ENCODE results near the gene RAD51. TPM values are rescaled to one million over a fixed set of nuclear protein-coding genes. Genes with fewer than 3 reads are reported as not detected.
A peak's percentile ranks its signal among the peaks of the same experiment; 100 is the strongest.

The RAD51 gene
- total RNA-seq, 1 experiment from 2014 or later: 22.5 TPM

GRCh38 chr15:40775740-40776536, 81.0 kb downstream of the RAD51 start:
- CTCF ChIA-PET: interaction anchor here (1.1 to 1.2 kb wide), 2 partner anchors 29 to 83 kb away, joined by 3 to 13 read pairs; no protein-coding TSS in a partner anchor
- Histone ChIP-seq H3K4me1 (replicated peaks; ENCODE audit: insufficient read depth) (peaks cover 28% of the 10 kb centered on the region), H3K27me3 (ENCODE audit: insufficient read depth, low read depth) (no peaks in the 10 kb centered on the region), H3K36me3 (ENCODE audit: low read depth) (0 out of 2 replicates have a peak, but pooled peaks cover 4% of the 10 kb centered on the region), H3K9me3 (ENCODE audit: insufficient read depth, low read depth) (no peaks in the 10 kb centered on the region), H3K4me2 (peak overlapping the region; percentile 66), H3K27ac (peak overlapping the region; percentile 79), H4K20me1 (ENCODE audit: insufficient read depth) (no peaks in the 10 kb centered on the region), H3K79me2 (ENCODE audit: low read depth) (no peaks in the 10 kb centered on the region), H3F3A (ENCODE audit: insufficient read depth, low read depth) (peaks cover 21% of the 10 kb centered on the region), H3K9me2 (ENCODE audit: insufficient read depth) (no peaks in the 10 kb centered on the region), H2AFZ (no peak overlapping the region), H3K4me3 (no peak overlapping the region)
- BruUV-seq (replicated peaks): no TSS peak
- POLR2A ChIA-PET (ENCODE audit: unreplicated experiment): interaction anchor here (0.6 to 0.9 kb wide), 4 partner anchors 19 to 331 kb away, joined by 3 to 8 read pairs (median 4); no protein-coding TSS in a partner anchor
- TF ChIP-seq CTCF (conservative IDR thresholded peaks at IDR 0.05) (no peak), EZH2 (IDR thresholded peaks at IDR 0.05; ENCODE audit: low read depth) (no peak)
- DNase-seq: no peak
- intact Hi-C loops (cut with micrococcal nuclease; ENCODE audit: unreplicated experiment): loop anchor here (2.0 to 10.0 kb wide), 3 partner anchors 21 to 181 kb away; partner anchors contain the start of genes KNL1, RAD51 and RMDN3

- ChIA-PET POLR2A (ENCODE audit: unreplicated experiment) (interaction anchor here (0.6 to 0.9 kb wide), 7 partner anchors 20 to 543 kb away, joined by 3 to 12 read pairs (median 8); no protein-coding TSS in a partner anchor), CTCF (interaction anchor here (0.6 to 1.2 kb wide), 3 partner anchors 30 to 483 kb away, joined by 3 to 13 read pairs (median 5); no protein-coding TSS in a partner anchor)
- no peaks in the 10 kb centered on the region for H3K27me3 ChIP-seq (ENCODE audit: insufficient read depth, low read depth)
Observed at GRCh38 chr15:40776537-40777141, 81.7 kb downstream of the RAD51 start.

More at GRCh38 chr15:40776537-40777141, 81.7 kb downstream of the RAD51 start:
- no peak for TF ChIP-seq EZH2 (IDR thresholded peaks at IDR 0.05; ENCODE audit: low read depth)
- no peak for TF ChIP-seq CTCF (conservative IDR thresholded peaks at IDR 0.05)
- Histone ChIP-seq H2AFZ (no peak overlapping the region), H3K27ac (peak overlapping the region; percentile 79), H3K9me2 (ENCODE audit: insufficient read depth) (no peaks in the 10 kb centered on the region), H3K36me3 (ENCODE audit: low read depth) (0 out of 2 replicates have a peak, but pooled peaks cover 4% of the 10 kb centered on the region), H3F3A (ENCODE audit: insufficient read depth, low read depth) (peaks cover 14% of the 10 kb centered on the region; the same call in 1 of the 2 replicates), H4K20me1 (ENCODE audit: insufficient read depth) (no peaks in the 10 kb centered on the region), H3K4me1 (replicated peaks; ENCODE audit: insufficient read depth) (peaks cover 21% of the 10 kb centered on the region), H3K9me3 (ENCODE audit: insufficient read depth, low read depth) (no peaks in the 10 kb centered on the region), H3K4me2 (peak overlapping the region; percentile 66), H3K4me3 (no peak overlapping the region), H3K79me2 (ENCODE audit: low read depth) (no peaks in the 10 kb centered on the region)
- no TSS peak for BruUV-seq (replicated peaks)
- intact Hi-C loops (cut with micrococcal nuclease; ENCODE audit: unreplicated experiment): loop anchor here (2.0 to 10.0 kb wide), 3 partner anchors 22 to 182 kb away; partner anchors contain the start of genes KNL1, RAD51 and RMDN3
- DNase-seq: peak; percentile 89

Other genes starting within 250 kb of the RAD51 start
- gene CHST14, start 224.2 kb upstream of the RAD51 start, total RNA-seq (2021): 30.6 and 34.3 TPM in 2 replicates
- gene CCDC32, start 130.1 kb upstream of the RAD51 start, total RNA-seq (2021): 19.5 and 22.2 TPM in 2 replicates
- gene RPUSD2, start 125.9 kb upstream of the RAD51 start, total RNA-seq (2021): 14.0 and 17.1 TPM in 2 replicates
- 16.2 and 27.5 TPM in 2 replicates for gene KNL1, start 100.9 kb upstream of the RAD51 start, total RNA-seq (2021)
- 15.7 and 19.8 TPM in 2 replicates for gene RMDN3, start 60.1 kb downstream of the RAD51 start, total RNA-seq (2021)
- 1.2 and 1.5 TPM in 2 replicates for gene GCHFR, start 68.9 kb downstream of the RAD51 start, total RNA-seq (2021)
- 0.23 and 0.33 TPM in 2 replicates for gene C15orf62, start 74.8 kb downstream of the RAD51 start, total RNA-seq (2021)
- gene ZFYVE19, start 111.9 kb downstream of the RAD51 start, total RNA-seq (2021): 32.6 and 33.1 TPM in 2 replicates
- gene DNAJC17, start 112.3 kb downstream of the RAD51 start, total RNA-seq (2021): 27.4 and 33.0 TPM in 2 replicates
- 0.55 and 0.65 TPM in 2 replicates for gene PPP1R14D, start 133.5 kb downstream of the RAD51 start, total RNA-seq (2021)
- 141 and 180 TPM in 2 replicates for gene SPINT1, start 148.9 kb downstream of the RAD51 start, total RNA-seq (2021)
- gene RHOV, start 179.1 kb downstream of the RAD51 start, total RNA-seq (2021): 1.4 and 4.1 TPM in 2 replicates
- gene VPS18, start 199.3 kb downstream of the RAD51 start, total RNA-seq (2021): 9.6 and 9.9 TPM in 2 replicates
- 0.48 and 0.55 TPM in 2 replicates for gene DLL4, start 234.2 kb downstream of the RAD51 start, total RNA-seq (2021)

All from PC-9 (cell line).